Measurements from ENCODE around the gene OPRM1. TPM values are rescaled to one million over a fixed set of nuclear protein-coding genes. Genes with fewer than 3 reads are reported as not detected.

OPRM1 gene
- total RNA-seq, 4 donors from 2014 or later = 0.27 to 0.87 (median 0.40) TPM; not detected in 1

- Histone ChIP-seq H3K27ac (no peak overlapping the region), H3K27me3 (no peaks in the 10 kb centered on the region), H3K4me3 (no peak overlapping the region), H3K36me3 (no peaks in the 10 kb centered on the region), H3K9me3 (no peaks in the 10 kb centered on the region), H3K4me1 (no peaks in the 10 kb centered on the region)
- no peak for ATAC-seq
- WGBS, 2 donors (ENCODE audit: low coverage in 1 of 2) = 62 to 92% methylated on average over 3 of the region's 3 CpGs
- TF ChIP-seq POLR2A (IDR thresholded peaks at IDR 0.05) (no peak), POLR2AphosphoS5 (IDR thresholded peaks at IDR 0.05) (no peak), EP300 (IDR thresholded peaks at IDR 0.05) (no peak), CTCF (IDR thresholded peaks at IDR 0.05) (no peak)
Measured at GRCh38 chr6:154202339-154202738, 163.3 kb downstream of the OPRM1 start.

GRCh38 chr6:154202958-154203357 lies 163.9 kb downstream of the OPRM1 start:
- H3K27ac ChIP-seq = no peak overlapping the region
- no peaks in the 10 kb centered on the region for H3K9me3 ChIP-seq
- no peak for ATAC-seq
- no peaks in the 10 kb centered on the region for H3K36me3 ChIP-seq
- TF ChIP-seq POLR2AphosphoS5 (IDR thresholded peaks at IDR 0.05) (no peak), POLR2A (IDR thresholded peaks at IDR 0.05) (no peak), EP300 (IDR thresholded peaks at IDR 0.05) (no peak), CTCF (IDR thresholded peaks at IDR 0.05) (no peak)
- H3K4me3 ChIP-seq = no peak overlapping the region
- no peaks in the 10 kb centered on the region for H3K4me1 ChIP-seq
- 86 to 97% methylated on average over 6 of the region's 6 CpGs for WGBS, 2 donors (ENCODE audit: low coverage in 1 of 2)
- H3K27me3 ChIP-seq = no peaks in the 10 kb centered on the region

- ATAC-seq = no peak
- WGBS, 2 donors (ENCODE audit: low coverage in 1 of 2) = 88 to 100% methylated on average over 1 to 2 of the region's 2 CpGs
- Histone ChIP-seq H3K4me3 (no peak overlapping the region), H3K9me3 (no peaks in the 10 kb centered on the region), H3K27ac (no peak overlapping the region), H3K27me3 (no peaks in the 10 kb centered on the region), H3K36me3 (no peaks in the 10 kb centered on the region), H3K4me1 (no peaks in the 10 kb centered on the region)
- no peak for TF ChIP-seq EP300 (IDR thresholded peaks at IDR 0.05)
Measured at GRCh38 chr6:154206141-154206540, 167.1 kb downstream of the OPRM1 start.

GRCh38 chr6:154206996-154207395 lies 168.0 kb downstream of the OPRM1 start:
- Histone ChIP-seq H3K27me3 (no peaks in the 10 kb centered on the region), H3K36me3 (no peaks in the 10 kb centered on the region), H3K27ac (no peak overlapping the region), H3K4me3 (no peak overlapping the region), H3K9me3 (no peaks in the 10 kb centered on the region), H3K4me1 (no peaks in the 10 kb centered on the region)
- 55 to 80% methylated on average over 4 of the region's 4 CpGs for WGBS, 2 donors (ENCODE audit: low coverage in 1 of 2)
- no peak for ATAC-seq
- TF ChIP-seq CTCF (IDR thresholded peaks at IDR 0.05) (no peak), POLR2AphosphoS5 (IDR thresholded peaks at IDR 0.05) (no peak), EP300 (IDR thresholded peaks at IDR 0.05) (no peak), POLR2A (IDR thresholded peaks at IDR 0.05) (no peak)

- 50 to 62% methylated on average over 3 of the region's 3 CpGs for whole genome bisulfite sequencing, 2 donors (ENCODE audit: low coverage in 1 of 2)
- no peak for ATAC-seq
- no peak for TF ChIP-seq POLR2A (IDR thresholded peaks at IDR 0.05)
- no peak for TF ChIP-seq CTCF (IDR thresholded peaks at IDR 0.05)
- TF ChIP-seq EP300 (IDR thresholded peaks at IDR 0.05) = no peak
- no peaks in the 10 kb centered on the region for H3K4me1 ChIP-seq
- no peaks in the 10 kb centered on the region for H3K27me3 ChIP-seq
- no peak overlapping the region for H3K4me3 ChIP-seq
- H3K27ac ChIP-seq = no peak overlapping the region
- H3K36me3 ChIP-seq = no peaks in the 10 kb centered on the region
- no peaks in the 10 kb centered on the region for H3K9me3 ChIP-seq
Measured at GRCh38 chr6:154209555-154209954, 170.5 kb downstream of the OPRM1 start.

- no peaks in the 10 kb centered on the region for H3K27me3 ChIP-seq
- no peaks in the 10 kb centered on the region for H3K36me3 ChIP-seq
- no peak for ATAC-seq
- no peak overlapping the region for H3K27ac ChIP-seq
- H3K4me3 ChIP-seq = no peak overlapping the region
- no peaks in the 10 kb centered on the region for H3K4me1 ChIP-seq
- TF ChIP-seq EP300 (IDR thresholded peaks at IDR 0.05) = no peak
- no peak for TF ChIP-seq CTCF (IDR thresholded peaks at IDR 0.05)
- no peak for TF ChIP-seq POLR2A (IDR thresholded peaks at IDR 0.05)
- no peak for TF ChIP-seq POLR2AphosphoS5 (IDR thresholded peaks at IDR 0.05)
- no peaks in the 10 kb centered on the region for H3K9me3 ChIP-seq
Measured at GRCh38 chr6:154210678-154211077, 171.6 kb downstream of the OPRM1 start.

Measured in gastroesophageal sphincter (tissue), 4 donors.